Caco-2 (cell line): ENCODE data around the gene UFD1. TPM values are rescaled to one million over a fixed set of nuclear protein-coding genes. Genes with fewer than 3 reads are reported as not detected.

Experiments used
- BruUV-seq: library from RNA; stranded (reverse); fragments of 400-500 nt; replicated peaks from 2 replicates; lab custom pipeline; 2021; lab: Mats Ljungman, UMichigan
- CTCF ChIA-PET: fragments of 300-600 bp; sonication (Branson Sonifier 250); formaldehyde crosslinking; loops from one replicate; lab custom pipeline; 2022; ENCODE audit warnings: antibody characterized with exemption; lab: Charles Lee
- POLR2A ChIA-PET: fragments of 300-600 bp; sonication (Branson Sonifier 250); formaldehyde crosslinking; loops from one replicate; lab custom pipeline; 2022; ENCODE audit warnings: antibody characterized with exemption; lab: Charles Lee
- DNase-seq, 2 experiments: peaks; one replicate each; pipeline versions ENCODE4 v3.0.0 to v3.0.0-alpha.2; 2020 to 2022
- H3K27me3 ChIP-seq: replicated peaks from 2 replicates; pipeline ENCODE4 v1.6.0; 2011; ENCODE audit warnings: low read length; ENCODE audit not compliant: control insufficient read depth, insufficient read depth
- H3K36me3 ChIP-seq: 2 replicates; pipeline ENCODE4 v1.5.1; 2011; ENCODE audit warnings: low read length; ENCODE audit not compliant: control insufficient read depth, insufficient read depth
- H3K4me1 ChIP-seq: fragments of 250-450 bp; sonication (Bioruptor Pico); 2 replicates; pipeline ENCODE4 v1.5.1; 2020; ENCODE audit warnings: mild to moderate bottlenecking
- H3K4me3 ChIP-seq: 2 replicates; pipeline ENCODE4 v1.5.1; 2011; ENCODE audit warnings: low read depth, mild to moderate bottlenecking, control low read depth, low read length
- H3K9me3 ChIP-seq: fragments of 250-450 bp; sonication (Bioruptor Pico); 2 replicates; pipeline ENCODE4 v1.5.1; 2020; ENCODE audit warnings: mild to moderate bottlenecking, moderate library complexity
- H3K27ac Mint-ChIP-seq: one replicate; pipeline ENCODE4 v1.8.0; 2022; ENCODE audit warnings: mixed read lengths; ENCODE audit not compliant: unreplicated experiment
- H3K27me3 Mint-ChIP-seq: one replicate; pipeline ENCODE4 v1.8.0; 2022; ENCODE audit warnings: mixed read lengths; ENCODE audit not compliant: insufficient read depth, unreplicated experiment
- H3K36me3 Mint-ChIP-seq: one replicate; pipeline ENCODE4 v1.8.0; 2022; ENCODE audit warnings: mild to moderate bottlenecking, mixed read lengths; ENCODE audit not compliant: insufficient read depth, unreplicated experiment
- H3K4me1 Mint-ChIP-seq: one replicate; pipeline ENCODE4 v1.8.0; 2022; ENCODE audit warnings: low read depth, mixed read lengths; ENCODE audit not compliant: unreplicated experiment
- H3K4me3 Mint-ChIP-seq: one replicate; pipeline ENCODE4 v1.8.0; 2022; ENCODE audit warnings: mild to moderate bottlenecking, moderate library complexity, mixed read lengths; ENCODE audit not compliant: unreplicated experiment
- H3K9me3 Mint-ChIP-seq: one replicate; pipeline ENCODE4 v1.8.0; 2022; ENCODE audit warnings: mixed read lengths; ENCODE audit not compliant: unreplicated experiment
- intact Hi-C: fragments of 100-400 bp; cut with micrococcal nuclease; formaldehyde crosslinking; loops from one replicate; pipeline ENCODE4 v1.10.0; 2022; ENCODE audit not compliant: unreplicated experiment
- total RNA-seq: library from RNA; stranded (reverse); gene quantifications from 2 replicates; pipeline ENCODE4 v1.2.3, GENCODE V29; 2022
- TF ChIP-seq, protein P1 (sequence below), 2 experiments: fragments of 200-600 bp in 1 of 2; IDR thresholded peaks; 1 replicate in 1 of 2; 2 replicates in 1 of 2; pipeline versions ENCODE4 v1.5.1 to v1.8.0; 2011 to 2022; ENCODE audit warnings: antibody characterized with exemption in 1 of 2, control low read depth in 1 of 2, inconsistent platforms in 1 of 2, low read depth in 1 of 2, low read length in 1 of 2, mild to moderate bottlenecking in 1 of 2, moderate library complexity in 1 of 2; ENCODE audit not compliant: insufficient read depth in 1 of 2, severe bottlenecking in 1 of 2, unreplicated experiment in 1 of 2

The UFD1 gene
- total RNA-seq, 1 experiment from 2014 or later: 102 TPM

DNA sequence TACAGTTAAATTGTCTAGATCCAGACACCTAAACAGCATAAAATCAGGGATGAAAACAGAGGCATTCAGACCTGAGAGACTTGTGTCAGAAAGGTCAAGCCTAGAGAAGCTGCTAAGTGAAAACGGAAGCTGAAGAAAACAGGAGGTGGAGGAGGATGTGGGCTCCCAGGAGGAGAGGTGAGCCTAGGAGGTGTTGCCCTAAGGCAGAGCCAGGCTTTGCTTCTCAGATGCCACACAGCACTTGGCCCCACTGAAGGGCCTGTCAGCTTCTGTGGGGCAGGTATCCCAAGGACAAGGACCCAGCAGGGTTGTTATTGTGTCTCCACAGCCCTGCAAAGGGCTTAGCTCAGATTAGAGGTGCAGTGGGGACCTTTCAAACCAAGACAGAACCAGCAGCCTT, 14.4 kb downstream of the UFD1 start:
- intact Hi-C loops: no loop called here
- peaks cover 6% of the 10 kb centered on the region for H3K36me3 ChIP-seq
- H3K36me3 Mint-ChIP-seq: peaks cover 54% of the 10 kb centered on the region

DNA sequence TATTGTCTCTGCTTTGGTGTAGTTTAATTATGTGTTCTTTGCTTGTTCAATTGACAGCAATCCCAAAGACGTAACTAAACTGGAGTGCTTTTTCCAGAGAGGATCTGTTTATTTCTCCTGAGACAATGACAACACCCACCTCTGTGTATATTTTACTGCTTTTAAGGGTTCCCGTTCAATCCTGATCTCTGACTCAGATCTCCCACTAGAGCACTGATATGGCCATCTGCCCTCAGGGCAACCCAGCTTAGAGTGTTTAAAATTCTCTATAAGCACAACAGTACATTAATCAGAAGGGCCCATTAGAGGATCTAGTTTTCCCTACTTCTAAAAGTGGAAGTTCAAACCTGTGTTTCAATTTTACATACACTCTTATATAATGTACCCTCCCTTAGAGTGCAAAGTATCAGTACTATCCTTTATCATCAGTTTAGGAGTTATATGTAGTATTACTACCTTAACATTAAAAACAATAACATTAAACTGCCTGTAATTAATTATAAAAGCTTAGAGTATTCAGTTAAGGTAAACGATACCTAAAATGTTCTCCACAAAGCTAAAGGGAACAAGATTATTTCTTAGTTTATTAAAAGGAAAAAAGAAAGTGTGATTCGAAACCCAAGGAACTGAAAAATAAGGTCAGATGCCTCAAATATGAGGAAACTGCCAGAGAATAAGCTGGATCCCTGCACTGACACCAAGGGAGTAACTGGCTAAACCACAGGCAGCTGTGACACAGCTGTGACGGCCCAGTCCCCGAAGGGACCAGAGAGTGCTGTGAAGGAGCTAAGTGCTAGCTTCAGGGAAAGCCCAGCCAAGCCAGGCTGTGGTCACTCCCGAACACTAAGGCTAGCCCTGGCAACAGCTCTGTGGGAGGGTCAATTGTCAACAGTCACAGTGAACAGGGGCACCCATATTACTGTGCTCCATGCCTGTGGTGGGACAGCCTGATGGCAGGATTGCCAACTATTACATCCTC, 15.2 kb downstream of the UFD1 start:
- H3K36me3 ChIP-seq: peaks cover 4% of the 10 kb centered on the region
- no TSS peak for BruUV-seq

More for the DNA sequence above, 14.4 kb downstream of the UFD1 start:
- no TSS peak for BruUV-seq
- CTCF ChIA-PET: no interaction called here
- DNase-seq: no peak
- TF ChIP-seq, protein P1, sequence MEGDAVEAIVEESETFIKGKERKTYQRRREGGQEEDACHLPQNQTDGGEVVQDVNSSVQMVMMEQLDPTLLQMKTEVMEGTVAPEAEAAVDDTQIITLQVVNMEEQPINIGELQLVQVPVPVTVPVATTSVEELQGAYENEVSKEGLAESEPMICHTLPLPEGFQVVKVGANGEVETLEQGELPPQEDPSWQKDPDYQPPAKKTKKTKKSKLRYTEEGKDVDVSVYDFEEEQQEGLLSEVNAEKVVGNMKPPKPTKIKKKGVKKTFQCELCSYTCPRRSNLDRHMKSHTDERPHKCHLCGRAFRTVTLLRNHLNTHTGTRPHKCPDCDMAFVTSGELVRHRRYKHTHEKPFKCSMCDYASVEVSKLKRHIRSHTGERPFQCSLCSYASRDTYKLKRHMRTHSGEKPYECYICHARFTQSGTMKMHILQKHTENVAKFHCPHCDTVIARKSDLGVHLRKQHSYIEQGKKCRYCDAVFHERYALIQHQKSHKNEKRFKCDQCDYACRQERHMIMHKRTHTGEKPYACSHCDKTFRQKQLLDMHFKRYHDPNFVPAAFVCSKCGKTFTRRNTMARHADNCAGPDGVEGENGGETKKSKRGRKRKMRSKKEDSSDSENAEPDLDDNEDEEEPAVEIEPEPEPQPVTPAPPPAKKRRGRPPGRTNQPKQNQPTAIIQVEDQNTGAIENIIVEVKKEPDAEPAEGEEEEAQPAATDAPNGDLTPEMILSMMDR (IDR thresholded peaks at IDR 0.05; ENCODE audit: insufficient read depth in 1 of 2, low read depth in 1 of 2, low read length in 1 of 2, severe bottlenecking in 1 of 2, unreplicated experiment in 1 of 2): no peak
- H3K27ac Mint-ChIP-seq: no peak overlapping the region
- H3K4me3 ChIP-seq: no peak overlapping the region
- H3K9me3 Mint-ChIP-seq: no peaks in the 10 kb centered on the region
- no peak overlapping the region for H3K4me3 Mint-ChIP-seq
- no peaks in the 10 kb centered on the region for H3K4me1 Mint-ChIP-seq
- no peaks in the 10 kb centered on the region for H3K4me1 ChIP-seq
- H3K27me3 ChIP-seq: no peaks in the 10 kb centered on the region
- H3K9me3 ChIP-seq: no peaks in the 10 kb centered on the region
- POLR2A ChIA-PET: no interaction called here
- no peaks in the 10 kb centered on the region for H3K27me3 Mint-ChIP-seq

DNA sequence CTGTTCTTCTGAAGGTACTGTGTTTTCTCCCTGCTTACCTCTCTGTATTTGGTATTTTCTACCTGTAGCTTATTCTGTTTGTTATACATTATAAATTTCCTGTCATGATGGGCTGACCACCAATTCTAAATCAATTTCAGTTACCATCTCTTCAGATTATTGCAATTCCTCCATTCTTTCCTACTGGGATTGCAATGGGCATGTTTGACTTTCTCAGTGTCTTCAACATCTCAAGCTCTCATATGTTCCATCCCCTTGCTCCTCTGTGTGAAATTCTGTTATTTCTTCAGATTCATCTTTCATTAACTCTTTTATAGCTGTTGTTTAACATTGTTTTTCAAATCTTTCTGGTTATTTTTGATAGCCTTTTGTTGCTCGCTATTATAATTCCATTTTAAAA, 16.0 kb downstream of the UFD1 start:
- Mint-ChIP-seq H3K36me3 (peaks cover 57% of the 10 kb centered on the region), H3K27ac (no peak overlapping the region), H3K4me1 (no peaks in the 10 kb centered on the region), H3K4me3 (no peak overlapping the region), H3K27me3 (no peaks in the 10 kb centered on the region), H3K9me3 (no peaks in the 10 kb centered on the region)
- POLR2A ChIA-PET: no interaction called here
- peaks cover 4% of the 10 kb centered on the region for H3K36me3 ChIP-seq
- CTCF ChIA-PET: no interaction called here
- intact Hi-C loops: no loop called here
- H3K27me3 ChIP-seq: no peaks in the 10 kb centered on the region
- H3K4me3 ChIP-seq: no peak overlapping the region
- H3K9me3 ChIP-seq: no peaks in the 10 kb centered on the region
- no peaks in the 10 kb centered on the region for H3K4me1 ChIP-seq
- DNase-seq: no peak
- TF ChIP-seq, protein P1 (IDR thresholded peaks at IDR 0.05; ENCODE audit: insufficient read depth in 1 of 2, low read depth in 1 of 2, low read length in 1 of 2, severe bottlenecking in 1 of 2, unreplicated experiment in 1 of 2): no peak
- BruUV-seq: TSS peak; percentile 8

More for the DNA sequence above, 15.2 kb downstream of the UFD1 start:
- Mint-ChIP-seq H3K36me3 (peaks cover 60% of the 10 kb centered on the region), H3K27me3 (no peaks in the 10 kb centered on the region), H3K4me1 (no peaks in the 10 kb centered on the region), H3K9me3 (no peaks in the 10 kb centered on the region), H3K4me3 (no peak overlapping the region), H3K27ac (no peak overlapping the region)
- Histone ChIP-seq H3K9me3 (no peaks in the 10 kb centered on the region), H3K27me3 (no peaks in the 10 kb centered on the region), H3K4me3 (no peak overlapping the region), H3K4me1 (no peaks in the 10 kb centered on the region)
- ChIA-PET CTCF (no interaction called here), POLR2A (interaction anchor here (0.6 kb wide), 1 partner anchor 87 kb away, joined by 4 read pairs; no protein-coding TSS in a partner anchor)
- DNase-seq: no peak
- intact Hi-C loops: no loop called here
- TF ChIP-seq, protein P1 (IDR thresholded peaks at IDR 0.05; ENCODE audit: insufficient read depth in 1 of 2, low read depth in 1 of 2, low read length in 1 of 2, severe bottlenecking in 1 of 2, unreplicated experiment in 1 of 2): no peak
